A549 treated with CORT108297 at 1 μM for 4 hours (cell line): ENCODE data around the gene HNRNPM. TPM values are rescaled to one million over a fixed set of nuclear protein-coding genes. Genes with fewer than 3 reads are reported as not detected.

ENCODE experiments used
- total RNA-seq: library from RNA; stranded (reverse); fragments of 200-300 nt; extraction: Qiagen RNA extraction; gene quantifications from 5 replicates; pipeline ENCODE4 v1.2.3, GENCODE V29; 2022

The HNRNPM gene
- total RNA-seq, result 229 to 311 TPM (median 235 TPM) in 5 replicates

GRCh38 chr19:8444677-8445487 is at the start of gene HNRNPM:
HNRNPM (plus strand) TSS chr19:8444975; CDS start chr19:8444999, 24 bp downstream.

DNA sequence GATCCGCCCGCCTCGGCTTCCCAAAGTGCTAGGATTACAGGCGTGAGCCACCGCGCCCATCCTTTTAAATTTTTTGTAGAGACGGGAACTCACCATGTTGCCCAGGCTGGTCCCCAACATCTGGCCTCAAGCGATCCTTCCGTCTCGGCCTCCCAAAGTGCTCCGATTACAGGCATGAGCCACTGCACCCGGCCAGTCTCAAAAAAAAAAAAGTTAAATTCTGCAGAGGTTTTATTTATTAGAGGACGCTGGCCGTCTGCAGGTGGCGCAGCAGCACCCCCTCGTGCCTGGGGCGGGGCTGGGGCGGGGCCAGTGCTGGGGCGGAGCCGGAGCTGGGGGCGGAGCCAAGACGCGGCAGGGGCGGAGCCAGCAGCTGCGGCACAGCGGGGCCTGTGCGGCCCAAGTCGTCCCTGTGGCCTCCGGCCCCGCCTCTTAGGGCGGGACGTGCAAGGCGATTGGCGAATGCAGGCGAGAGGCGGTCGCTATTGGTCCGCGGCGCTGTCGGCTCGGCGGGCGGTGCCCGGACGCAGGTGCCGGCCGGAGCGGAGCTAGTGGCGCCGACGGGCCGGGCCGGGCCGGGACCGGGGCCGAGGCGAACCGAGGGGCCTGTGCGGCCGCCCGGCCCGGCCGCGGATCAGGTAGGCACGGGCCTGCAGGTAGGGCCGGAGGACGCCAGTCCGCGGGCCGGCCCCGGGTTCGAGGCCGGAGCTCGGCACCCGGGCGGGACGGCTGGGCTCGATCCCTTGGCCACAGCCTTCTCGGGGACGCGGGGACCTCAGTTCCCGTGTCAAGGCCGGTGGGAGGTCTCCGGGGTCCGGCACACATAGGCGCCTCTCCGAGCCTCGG is 31.8 kb upstream of the HNRNPM start, which contains the start of gene MARCHF2:
Gene MARCHF2 (plus strand): TSS at position 523 of the 846 bp plus-strand sequence. CDS start 8,536 bp downstream, outside the sequence.

GRCh38 chr19:8513687-8514504 is 69.1 kb downstream of the HNRNPM start, which contains the start of gene ZNF414:
ZNF414 (minus strand) TSS chr19:8514167; CDS start chr19:8514046, 121 bp downstream.

Other genes with a start within 250 kb of the HNRNPM start
- gene CERS4, start 235.6 kb upstream of the HNRNPM start, total RNA-seq, result 2.5 to 3.4 TPM (median 3.3 TPM) in 5 replicates
- 64.1 to 108 TPM (median 106 TPM) in 5 replicates for gene CD320, start 136.6 kb upstream of the HNRNPM start, total RNA-seq
- 75.7 to 93.7 TPM (median 90.5 TPM) in 5 replicates for gene NDUFA7, start 123.6 kb upstream of the HNRNPM start, total RNA-seq
- gene RPS28, start 123.5 kb upstream of the HNRNPM start, total RNA-seq, result 403 to 1,017 TPM (median 931 TPM) in 5 replicates
- gene KANK3, start 101.7 kb upstream of the HNRNPM start, total RNA-seq, result 3.1 to 6.2 TPM (median 5.1 TPM) in 5 replicates
- 151 to 287 TPM (median 256 TPM) in 5 replicates for gene ANGPTL4, start 80.8 kb upstream of the HNRNPM start, total RNA-seq
- gene RAB11B, start 54.6 kb upstream of the HNRNPM start, total RNA-seq, result 90.2 to 101 TPM (median 94.2 TPM) in 5 replicates
- gene MARCHF2, start 31.7 kb upstream of the HNRNPM start, total RNA-seq, result 15.6 to 20.3 TPM (median 17.7 TPM) in 5 replicates
- gene PRAM1, start 57.7 kb downstream of the HNRNPM start, total RNA-seq, result 0.07 to 0.25 TPM (median 0.16 TPM) in 5 replicates
- gene ZNF414, start 69.2 kb downstream of the HNRNPM start, total RNA-seq, result 17.5 to 21.7 TPM (median 18.6 TPM) in 5 replicates
- 0.14 to 0.49 TPM (median 0.28 TPM) in 5 replicates for gene MYO1F, start 132.5 kb downstream of the HNRNPM start, total RNA-seq
- 10.9 to 20.7 TPM (median 20.2 TPM) in 5 replicates for gene ADAMTS10, start 165.7 kb downstream of the HNRNPM start, total RNA-seq
- gene NFILZ, start 185.7 kb downstream of the HNRNPM start, total RNA-seq, result not detected in 5 replicates